GM23248 (cell line): Measurements from ENCODE around the gene HELZ2. TPM values are rescaled to one million over a fixed set of nuclear protein-coding genes. Genes with fewer than 3 reads are reported as not detected.

Source experiments
- DNase-seq: peaks from one replicate; pipeline ENCODE4 v3.0.0-alpha.2; 2015
- H2AFZ ChIP-seq: fragments of 200-600 bp; sonication (generic); 2 replicates; pipeline ENCODE4 v1.6.1; 2016; ENCODE audit warnings: antibody characterized with exemption
- H3F3A ChIP-seq: fragments of 200-600 bp; sonication (generic); 2 replicates; pipeline ENCODE4 v1.6.1; 2016; ENCODE audit warnings: mild to moderate bottlenecking, antibody characterized with exemption, mixed run types; ENCODE audit not compliant: insufficient read depth
- H3K27ac ChIP-seq: fragments of 200-600 bp; sonication (generic); 2 replicates; pipeline ENCODE4 v1.5.1; 2016; ENCODE audit warnings: mild to moderate bottlenecking
- H3K27me3 ChIP-seq: fragments of 200-600 bp; sonication (generic); replicated peaks from 2 replicates; pipeline ENCODE4 v1.6.1; 2016; ENCODE audit warnings: mild to moderate bottlenecking; ENCODE audit not compliant: insufficient read depth
- H3K36me3 ChIP-seq: fragments of 200-600 bp; sonication (generic); 2 replicates; pipeline ENCODE4 v1.6.1; 2016; ENCODE audit warnings: low read depth, mild to moderate bottlenecking
- H3K4me1 ChIP-seq: fragments of 200-600 bp; sonication (generic); 2 replicates; pipeline ENCODE4 v1.6.1; 2016; ENCODE audit warnings: mild to moderate bottlenecking; ENCODE audit not compliant: insufficient read depth
- H3K4me2 ChIP-seq: fragments of 200-600 bp; sonication (generic); one replicate; pipeline ENCODE4 v1.6.1; 2016; ENCODE audit warnings: mild to moderate bottlenecking; ENCODE audit not compliant: unreplicated experiment
- H3K4me3 ChIP-seq: fragments of 200-600 bp; sonication (generic); 2 replicates; pipeline ENCODE4 v1.5.1; 2016; ENCODE audit warnings: mild to moderate bottlenecking
- H3K79me2 ChIP-seq: fragments of 200-600 bp; sonication (generic); 2 replicates; pipeline ENCODE4 v1.6.1; 2016; ENCODE audit warnings: mild to moderate bottlenecking; ENCODE audit not compliant: insufficient read depth
- H3K9ac ChIP-seq: fragments of 200-600 bp; sonication (generic); 2 replicates; pipeline ENCODE4 v1.6.1; 2016; ENCODE audit warnings: mild to moderate bottlenecking
- H3K9me2 ChIP-seq: fragments of 200-600 bp; sonication (generic); 2 replicates; pipeline ENCODE4 v1.6.1; 2016; ENCODE audit warnings: mixed run types, mild to moderate bottlenecking, moderate library complexity; ENCODE audit not compliant: insufficient read depth
- H3K9me3 ChIP-seq: fragments of 200-600 bp; sonication (generic); one replicate; pipeline ENCODE4 v1.6.1; 2017; ENCODE audit warnings: low read depth
- H4K20me1 ChIP-seq: fragments of 200-600 bp; sonication (generic); 2 replicates; pipeline ENCODE4 v1.6.0; 2016; ENCODE audit not compliant: insufficient read depth
- EZH2 ChIP-seq: fragments of 200-600 bp; sonication (generic); IDR thresholded peaks from 2 replicates; pipeline ENCODE4 v1.6.1; 2018; ENCODE audit warnings: antibody characterized with exemption, mild to moderate bottlenecking; ENCODE audit not compliant: insufficient read depth, poor library complexity, severe bottlenecking
- EZH2phosphoT487 ChIP-seq: fragments of 200-600 bp; sonication (generic); IDR thresholded peaks from 2 replicates; pipeline ENCODE4 v1.6.1; 2018; ENCODE audit warnings: antibody characterized with exemption, moderate library complexity, mild to moderate bottlenecking, low read depth; ENCODE audit not compliant: insufficient read depth
- WGBS, 2 experiments: methylation state at CpG; one replicate each; pipeline ENCODE4 v1.1.6; 2015 to 2017; ENCODE audit warnings: low lambda C conversion rate in 2 of 2, low coverage in 1 of 2; ENCODE audit errors: missing lambda C conversion rate in 2 of 2; 5-methylcytosine and 5-hydroxymethylcytosine counted together
- in situ Hi-C: fragments of 300-500 bp; cut with MboI; formaldehyde crosslinking; loops from 2 replicates; pipeline ENCODE4 v1.15.0; 2020
- polyA plus RNA-seq: library from polyadenylated mRNA; unstranded; fragments of >200 nt; fragmentation: Nextera tagmentation; extraction: Ambion mirVana; gene quantifications from 2 replicates; pipeline ENCODE4 v1.2.1, GENCODE V29; 2016
- total RNA-seq: library from RNA; depleted of rRNA; stranded (reverse); fragments of >200 nt; shearing (Covaris generic); gene quantifications from 2 replicates; pipeline ENCODE4 v1.2.3, GENCODE V29; 2014

The HELZ2 gene
- total and polyA plus RNA-seq, 2 experiments from 2014 or later = 3.0 to 17.5 TPM

- Histone ChIP-seq H3K4me3 (no peak overlapping the region), H3K9me3 (no peaks in the 10 kb centered on the region), H3K79me2 (no peaks in the 10 kb centered on the region), H3K27me3 (no peaks in the 10 kb centered on the region), H3F3A (peaks cover 13% of the 10 kb centered on the region), H2AFZ (no peak overlapping the region), H3K4me2 (no peak overlapping the region), H4K20me1 (no peaks in the 10 kb centered on the region), H3K4me1 (no peaks in the 10 kb centered on the region), H3K36me3 (no peaks in the 10 kb centered on the region), H3K27ac (no peak overlapping the region), H3K9me2 (no peaks in the 10 kb centered on the region), H3K9ac (no peak overlapping the region)
- in situ Hi-C loops = no loop called here
- 52 to 55% methylated on average over 27 of the region's 27 CpGs for WGBS, 2 experiments
- no peak for DNase-seq
- TF ChIP-seq EZH2phosphoT487 (no peak), EZH2 (no peak)
These were observed 42.2 kb downstream of the HELZ2 start for GRCh38 chr20:63531686-63532448.

GRCh38 chr20:63530788-63531160, 43.3 kb downstream of the HELZ2 start:
- Histone ChIP-seq H3K4me1 (no peaks in the 10 kb centered on the region), H3K9me3 (no peaks in the 10 kb centered on the region), H3K27ac (no peak overlapping the region), H3K27me3 (no peaks in the 10 kb centered on the region), H3F3A (peaks cover 24% of the 10 kb centered on the region), H3K36me3 (no peaks in the 10 kb centered on the region), H3K79me2 (no peaks in the 10 kb centered on the region), H3K9ac (no peak overlapping the region), H3K9me2 (no peaks in the 10 kb centered on the region), H3K4me3 (no peak overlapping the region), H3K4me2 (no peak overlapping the region), H4K20me1 (no peaks in the 10 kb centered on the region), H2AFZ (no peak overlapping the region)
- 64 to 66% methylated on average over 14 of the region's 14 CpGs for WGBS, 2 experiments
- in situ Hi-C loops = no loop called here
- DNase-seq = no peak
- TF ChIP-seq EZH2 (no peak), EZH2phosphoT487 (no peak)

- H3K9me2 ChIP-seq = no peaks in the 10 kb centered on the region
- peaks cover 28% of the 10 kb centered on the region for H3F3A ChIP-seq
- no peaks in the 10 kb centered on the region for H3K36me3 ChIP-seq
- no peaks in the 10 kb centered on the region for H4K20me1 ChIP-seq
- H3K4me1 ChIP-seq = no peaks in the 10 kb centered on the region
- H3K9me3 ChIP-seq = no peaks in the 10 kb centered on the region
- whole genome bisulfite sequencing, 2 experiments = 68 to 77% methylated on average over 27 to 38 of the region's 39 CpGs
- no peak overlapping the region for H3K4me3 ChIP-seq
- in situ Hi-C loops = no loop called here
- no peak overlapping the region for H3K4me2 ChIP-seq
- H3K27ac ChIP-seq = no peak overlapping the region
- TF ChIP-seq EZH2 = no peak
- no peak for TF ChIP-seq EZH2phosphoT487
- H3K79me2 ChIP-seq = no peaks in the 10 kb centered on the region
- H2AFZ ChIP-seq = no peak overlapping the region
- DNase-seq = no peak
- no peak overlapping the region for H3K9ac ChIP-seq
- H3K27me3 ChIP-seq = no peaks in the 10 kb centered on the region
These were observed 43.9 kb downstream of the HELZ2 start for GRCh38 chr20:63529861-63530787.

- Histone ChIP-seq H3K9ac (no peak overlapping the region), H4K20me1 (no peaks in the 10 kb centered on the region), H3K4me2 (no peak overlapping the region), H3F3A (peaks cover 36% of the 10 kb centered on the region), H3K9me2 (no peaks in the 10 kb centered on the region), H3K79me2 (no peaks in the 10 kb centered on the region), H3K27me3 (no peaks in the 10 kb centered on the region), H2AFZ (no peak overlapping the region), H3K9me3 (no peaks in the 10 kb centered on the region), H3K27ac (no peak overlapping the region), H3K36me3 (no peaks in the 10 kb centered on the region), H3K4me3 (no peak overlapping the region), H3K4me1 (no peaks in the 10 kb centered on the region)
- 72% methylated on average over 25 to 26 of the region's 27 CpGs for WGBS, 2 experiments
- TF ChIP-seq EZH2phosphoT487 (no peak), EZH2 (no peak)
- DNase-seq = no peak
- in situ Hi-C loops = no loop called here
These were observed 44.7 kb downstream of the HELZ2 start for GRCh38 chr20:63529180-63529860.
